Fibroblast of gingiva (primary cell): ENCODE results near the gene PLA2G4C.

Experiments used
- DNase-seq: peaks from one replicate; pipeline ENCODE4 v3.0.0-alpha.2; 2011; ENCODE audit warnings: low read depth

Gene PLA2G4C

DNA sequence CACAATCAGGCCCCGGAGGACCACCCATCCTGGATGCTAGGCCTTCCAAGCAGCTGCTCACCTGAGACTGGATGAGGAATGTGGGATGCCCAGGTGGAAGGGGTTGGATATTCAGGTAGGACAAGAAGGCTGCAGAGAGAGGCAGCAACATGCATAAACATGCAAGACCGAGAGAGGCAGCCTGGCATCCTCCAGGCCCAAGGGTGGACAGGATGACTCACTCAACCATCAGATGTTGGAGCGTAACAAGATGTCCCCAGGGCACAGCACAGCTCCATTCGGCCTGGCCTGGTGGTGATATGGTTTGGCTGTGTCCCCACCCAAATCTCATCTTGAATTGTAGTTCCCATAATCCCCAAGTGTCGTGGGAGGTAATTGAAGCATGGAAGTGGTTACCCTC lies 56.8 kb downstream of the PLA2G4C start:
- no peak for DNase-seq

- no peak for DNase-seq
These were observed 57.5 kb downstream of the PLA2G4C start for GRCh38 chr19:48053076-48053475.

DNA sequence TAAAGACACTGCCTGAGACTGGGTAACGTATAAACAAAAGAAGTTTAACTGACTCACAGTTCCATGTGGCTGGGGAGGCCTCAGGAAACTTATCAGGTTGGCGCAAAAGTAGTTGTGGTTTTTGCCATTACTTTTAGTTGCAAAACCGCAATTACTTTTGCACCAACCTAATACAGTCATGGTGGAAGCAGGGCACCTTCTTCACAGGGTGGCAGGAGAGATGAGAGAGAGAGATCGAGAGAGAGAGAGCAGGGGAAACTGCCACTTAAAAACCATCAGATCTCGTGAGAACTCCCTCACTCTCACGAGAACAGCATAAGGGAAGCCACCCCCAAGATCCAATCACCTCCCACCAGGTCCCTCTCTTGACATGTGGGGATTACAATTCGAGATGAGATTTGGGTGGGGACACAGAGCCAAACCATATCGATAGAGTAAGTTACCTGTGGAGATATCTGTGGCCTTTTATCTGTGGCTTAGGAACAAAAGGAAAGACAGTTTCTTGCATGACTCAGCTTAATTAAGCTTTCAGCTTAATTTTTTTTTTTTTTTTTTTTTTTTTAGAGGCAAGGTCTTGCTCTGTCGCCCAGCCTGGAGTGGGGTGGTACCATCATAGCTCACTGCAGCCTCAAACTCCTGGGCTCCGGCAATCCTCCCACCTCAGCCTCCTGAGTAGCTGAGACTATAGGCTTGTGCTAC lies 59.1 kb downstream of the PLA2G4C start:
- DNase-seq, result no peak

DNA sequence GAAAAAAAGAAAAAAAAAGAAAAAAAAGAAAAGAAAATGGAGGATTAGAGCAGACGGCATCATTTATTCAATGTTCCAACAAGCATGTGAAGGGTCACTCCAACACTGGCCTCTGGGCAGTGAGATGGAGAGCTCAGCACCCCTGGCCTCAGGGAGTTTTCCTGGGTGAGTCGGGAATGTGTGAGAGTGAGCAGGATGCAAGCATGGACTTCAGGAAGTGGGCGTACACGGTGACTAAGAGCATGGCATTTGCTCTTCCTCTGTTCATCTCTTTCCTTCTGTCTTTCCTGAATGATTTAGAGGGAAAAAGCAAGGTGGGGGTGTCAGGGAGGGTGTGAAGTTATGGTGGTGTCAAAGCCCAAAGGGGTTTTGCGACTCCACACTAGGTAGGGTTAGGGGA lies 66.1 kb downstream of the PLA2G4C start:
- DNase-seq, result no peak

DNA sequence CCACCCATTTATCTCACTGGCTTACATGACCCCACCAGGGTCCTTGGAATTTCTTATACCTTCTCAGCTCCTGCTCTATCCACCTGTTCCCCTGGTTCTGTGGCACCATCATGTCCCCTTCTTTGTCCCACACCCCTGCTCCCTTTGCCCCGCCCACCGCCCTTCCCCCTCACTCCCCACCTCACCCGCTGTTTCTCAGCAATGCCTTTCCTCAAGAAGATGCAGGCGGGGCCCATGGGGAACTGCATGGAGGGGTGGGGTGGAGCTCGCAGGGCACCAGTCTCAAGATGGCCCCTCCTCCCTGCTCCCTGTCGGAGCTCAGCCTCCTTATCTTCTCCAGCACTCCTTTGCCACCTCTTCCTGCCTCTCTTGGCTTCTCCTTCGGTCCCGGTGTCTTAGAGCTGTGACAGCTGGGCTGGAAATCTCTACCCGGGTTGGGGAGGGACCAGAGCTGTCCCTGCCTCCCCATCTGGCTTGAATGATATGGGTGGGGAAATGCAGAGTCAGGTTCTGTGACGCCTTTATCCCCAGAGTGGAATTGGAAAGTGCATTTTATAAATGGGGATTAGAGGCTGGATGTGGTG lies 66.8 kb downstream of the PLA2G4C start, which contains the start of gene CABP5:
Gene CABP5 (minus strand): TSS at position 405 of the 584 bp plus-strand sequence. CDS start 157 bp downstream, at position 248.
- DNase-seq, result no peak

DNA sequence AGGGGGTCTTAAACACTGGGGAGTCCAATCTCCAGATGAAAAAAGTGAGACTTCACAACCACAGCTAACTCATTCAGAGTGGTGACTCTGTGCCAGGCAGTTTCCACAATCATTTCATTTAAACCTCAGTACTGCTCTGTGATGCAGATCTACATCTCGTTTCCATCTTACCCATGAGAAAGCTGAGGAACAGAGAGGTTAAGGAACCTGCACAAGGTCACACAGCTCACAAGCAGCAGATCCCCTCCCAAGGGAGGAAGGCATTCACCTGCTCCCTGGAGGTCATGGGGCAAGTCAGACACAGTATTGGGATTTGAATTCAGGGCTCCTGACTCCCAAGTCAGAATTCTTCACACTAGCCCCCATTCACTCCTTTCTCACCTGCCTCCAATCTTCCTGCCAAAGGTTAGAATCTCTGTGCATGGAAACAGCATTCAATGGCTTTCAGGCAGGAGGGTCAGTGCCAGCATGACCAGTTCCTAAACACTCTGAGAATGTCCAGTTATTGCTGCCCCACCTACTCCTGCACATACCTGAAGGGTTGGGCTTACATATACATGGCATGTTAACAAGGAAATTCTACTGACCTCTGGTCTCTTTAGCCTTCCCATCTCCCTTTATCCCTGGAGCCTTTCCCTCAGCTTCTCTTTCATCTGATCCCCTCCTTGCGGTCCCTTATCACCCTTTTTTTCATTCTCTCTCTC lies 68.6 kb downstream of the PLA2G4C start:
- DNase-seq, result no peak

GRCh38 chr19:48036765-48037164 lies 73.9 kb downstream of the PLA2G4C start:
- DNase-seq, result no peak

DNA sequence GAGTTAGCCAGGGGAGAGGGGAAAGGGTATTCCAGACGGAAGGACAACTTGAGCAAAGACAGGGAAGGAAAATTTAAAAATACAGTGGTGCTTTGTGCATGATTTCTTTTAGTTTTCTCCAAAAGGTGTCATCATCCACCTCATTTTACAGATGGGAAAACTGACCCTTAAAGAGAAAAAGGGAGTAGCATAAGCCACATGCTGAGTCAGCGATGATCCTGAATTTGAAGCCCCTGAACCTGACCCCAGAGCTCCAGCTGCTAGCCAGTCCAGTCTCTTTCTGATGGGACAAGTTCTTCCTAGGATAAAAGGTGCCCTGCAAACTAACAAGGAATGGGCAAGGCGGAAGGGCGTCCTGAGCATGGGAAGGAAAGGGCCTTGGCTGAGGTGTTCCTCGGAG lies 77.0 kb downstream of the PLA2G4C start:
- DNase-seq, result no peak

- no peak for DNase-seq
These were observed 80.5 kb downstream of the PLA2G4C start for GRCh38 chr19:48030073-48030472.

DNA sequence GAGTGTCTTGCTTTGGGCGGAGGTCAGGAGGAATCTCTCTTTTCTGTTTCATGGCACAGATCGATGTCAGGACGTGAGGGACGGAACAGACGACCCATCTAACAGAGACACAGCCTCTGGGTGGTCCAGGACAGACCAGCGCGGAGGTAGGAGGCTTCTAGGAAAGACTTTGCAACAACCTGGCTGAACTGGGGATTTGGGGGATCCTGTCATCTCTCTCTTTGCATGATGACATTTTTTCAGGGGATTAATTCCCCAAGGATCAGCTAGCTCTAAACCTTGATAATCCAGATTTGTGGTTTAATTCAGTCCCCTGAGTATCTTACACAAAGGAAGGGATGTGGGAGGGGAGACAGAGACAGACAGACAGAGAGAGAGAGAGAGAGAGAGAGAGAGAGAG lies 81.2 kb downstream of the PLA2G4C start:
- DNase-seq, result no peak

- no peak for DNase-seq
These were observed 85.1 kb downstream of the PLA2G4C start for GRCh38 chr19:48025480-48025879.

- no peak for DNase-seq
These were observed 87.1 kb downstream of the PLA2G4C start for GRCh38 chr19:48023518-48023917.

- DNase-seq, result no peak
These were observed 87.6 kb downstream of the PLA2G4C start for GRCh38 chr19:48023011-48023410.

GRCh38 chr19:48020686-48021085 lies 89.9 kb downstream of the PLA2G4C start:
- DNase-seq, result no peak

DNA sequence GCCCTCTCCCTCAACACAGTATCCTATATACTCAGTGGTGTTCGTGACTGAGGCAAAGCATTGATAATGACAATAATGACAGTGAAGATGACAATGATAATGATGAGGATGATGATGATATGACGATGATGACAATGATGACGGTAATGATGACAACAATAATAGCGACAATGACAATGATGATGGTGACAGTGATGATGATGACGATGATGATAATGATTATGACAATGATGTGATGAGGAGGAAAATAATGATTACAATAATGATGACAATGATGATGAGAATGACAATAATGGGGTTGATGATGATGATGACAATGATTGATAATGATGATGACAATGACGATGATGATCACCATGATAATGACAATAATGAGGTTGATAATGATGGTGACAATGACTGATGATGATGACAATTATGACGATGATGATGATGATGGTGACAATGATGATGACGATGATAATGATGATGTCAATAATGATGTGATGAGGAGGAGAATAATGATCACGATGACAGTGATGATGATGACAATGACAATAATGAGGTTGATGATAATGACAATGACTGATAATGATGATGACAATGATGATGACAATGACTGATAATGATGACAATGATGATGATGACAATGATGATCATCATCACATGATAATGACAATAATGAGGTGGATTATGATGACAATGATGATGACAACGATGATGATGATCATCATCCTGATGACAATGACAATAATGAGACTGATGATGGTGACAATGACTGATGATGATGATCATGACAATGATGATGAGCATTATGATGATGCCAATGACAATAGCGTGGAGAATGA lies 99.5 kb downstream of the PLA2G4C start:
- DNase-seq, result no peak

DNA sequence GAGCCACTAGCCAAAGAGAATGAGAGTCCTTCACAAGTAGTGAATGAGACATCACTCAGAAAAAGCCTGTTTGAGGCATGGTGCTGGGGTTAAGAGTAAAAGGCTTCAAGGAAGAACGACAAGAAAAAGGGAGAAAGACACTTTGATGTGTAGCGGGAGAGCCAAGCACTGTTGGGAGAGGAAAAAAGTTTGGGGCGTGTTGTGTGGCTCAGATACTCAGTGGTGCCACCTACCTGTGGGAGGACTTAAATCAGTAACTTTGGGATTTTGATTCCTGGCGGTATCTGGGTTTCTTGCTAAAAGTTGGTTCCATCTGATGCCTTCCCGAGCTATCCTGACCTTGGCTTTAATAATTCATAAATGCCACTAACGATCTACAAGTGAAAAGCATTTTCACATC lies 103.9 kb downstream of the PLA2G4C start:
- no peak for DNase-seq

DNA sequence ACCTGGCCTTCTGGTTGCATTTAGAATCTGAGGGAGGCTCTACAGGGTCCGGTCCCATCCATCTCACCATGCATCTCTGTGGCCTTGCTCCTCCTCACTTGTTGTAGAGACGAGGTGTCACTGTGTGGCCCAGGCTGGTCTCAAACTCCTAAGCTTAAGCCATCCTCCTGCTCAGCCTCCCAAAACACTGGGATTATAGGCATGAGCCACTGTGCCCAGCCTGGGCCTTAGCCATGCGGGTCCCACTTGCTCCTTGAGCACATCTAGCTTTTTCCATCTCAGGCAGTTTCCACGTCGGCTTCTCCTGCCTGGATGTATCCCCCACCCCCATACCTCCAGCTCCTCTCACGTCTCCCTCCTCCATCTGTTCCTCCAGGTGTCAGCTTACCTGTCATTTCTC lies 106.4 kb downstream of the PLA2G4C start:
- DNase-seq, result no peak

GRCh38 chr19:48000846-48001245 lies 109.8 kb downstream of the PLA2G4C start:
- no peak for DNase-seq

DNA sequence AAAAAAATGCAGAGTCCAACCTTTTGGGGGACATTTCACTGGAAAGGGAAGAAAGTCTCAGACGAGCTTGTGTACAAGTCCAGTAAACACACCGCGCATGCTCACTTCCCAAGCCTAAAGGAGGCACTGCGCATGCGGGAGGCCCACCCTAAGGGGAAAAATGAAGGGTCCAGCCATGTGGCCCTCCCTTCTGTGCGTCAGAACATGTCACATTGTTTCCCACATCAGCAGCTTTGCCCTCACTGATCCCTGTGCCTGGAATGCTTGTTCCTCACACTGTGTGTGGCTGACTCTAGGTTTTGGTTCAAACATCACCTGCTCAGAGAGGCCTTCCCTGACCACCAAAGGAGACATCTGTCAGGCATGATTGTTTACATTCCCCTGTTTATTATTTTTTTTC lies 111.8 kb downstream of the PLA2G4C start:
- DNase-seq, result no peak
